ENCODE results near the gene MEA1.

DNA sequence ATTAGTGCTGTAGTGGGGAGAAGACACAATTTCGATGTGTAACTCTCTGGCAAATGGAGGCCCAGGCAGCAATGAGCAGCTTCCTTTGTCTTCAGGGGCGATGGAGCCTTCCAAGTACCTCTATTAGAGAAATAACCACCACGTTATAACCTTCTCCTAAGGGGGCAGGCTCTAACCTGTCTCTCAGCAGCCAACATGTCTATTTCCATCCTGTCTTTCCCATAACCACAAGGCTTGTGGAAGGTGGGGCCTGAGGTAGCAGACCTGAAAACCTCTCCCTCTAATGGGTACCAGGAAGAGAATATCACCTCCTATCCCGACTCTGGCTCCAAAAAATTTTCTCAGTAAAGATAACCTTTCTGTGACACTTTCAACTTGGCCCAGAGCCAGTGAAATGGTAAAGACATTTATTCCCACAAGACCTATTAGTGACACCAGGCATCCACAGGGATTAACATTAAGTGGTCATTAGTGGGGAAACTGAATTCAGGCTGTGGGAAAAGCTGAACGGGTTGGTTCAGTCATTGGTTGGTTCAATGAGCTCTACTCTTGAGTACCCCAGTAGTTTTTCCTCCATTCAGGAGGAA lies 38.7 kb downstream of the MEA1 start:
- TF ChIP-seq CTCF (IDR thresholded peaks at IDR 0.05) = no peak
- TF ChIP-seq POLR2A (IDR thresholded peaks at IDR 0.05) = no peak
